Measurements from ENCODE around the gene GPR15.

Gene GPR15

DNA sequence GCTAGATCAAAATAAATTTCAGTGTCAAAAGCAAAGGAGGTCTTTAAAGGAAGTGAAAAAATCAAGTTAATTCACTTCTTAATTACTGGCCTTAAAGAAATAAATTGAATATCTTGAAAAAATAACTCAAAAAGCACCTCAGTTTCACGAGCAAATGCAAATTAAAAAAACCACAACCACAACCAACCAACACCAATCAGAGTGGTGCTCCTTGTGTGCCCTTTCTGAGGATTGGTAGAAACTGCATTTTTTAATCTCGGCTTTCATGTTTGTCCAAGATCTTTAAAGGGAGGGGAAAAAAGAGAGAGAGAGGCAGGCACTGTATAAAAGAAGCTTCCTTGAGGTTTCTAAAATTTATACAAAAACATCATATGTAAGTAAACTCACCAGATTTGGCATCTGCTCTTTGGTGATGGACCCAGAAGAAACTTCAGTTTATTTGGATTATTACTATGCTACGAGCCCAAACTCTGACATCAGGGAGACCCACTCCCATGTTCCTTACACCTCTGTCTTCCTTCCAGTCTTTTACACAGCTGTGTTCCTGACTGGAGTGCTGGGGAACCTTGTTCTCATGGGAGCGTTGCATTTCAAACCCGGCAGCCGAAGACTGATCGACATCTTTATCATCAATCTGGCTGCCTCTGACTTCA is at the start of gene GPR15:
Gene GPR15 (plus strand): TSS at position 357 of the 653 bp plus-strand sequence. CDS start 56 bp downstream, at position 413.
- H3K4me1 Mint-ChIP-seq (ENCODE audit: low read depth), result peaks cover 58% of the 10 kb centered on the region
- peaks cover 56% of the 10 kb centered on the region for H3K36me3 Mint-ChIP-seq (ENCODE audit: low read depth)
- H3K27me3 Mint-ChIP-seq, result no peaks in the 10 kb centered on the region
- H3K27ac Mint-ChIP-seq, result peak within 1 kb of the TSS; percentile 59
- no peak for DNase-seq
- peak within 1 kb of the TSS; percentile 59 for H3K4me3 Mint-ChIP-seq
- no peaks in the 10 kb centered on the region for H3K9me3 Mint-ChIP-seq

DNA sequence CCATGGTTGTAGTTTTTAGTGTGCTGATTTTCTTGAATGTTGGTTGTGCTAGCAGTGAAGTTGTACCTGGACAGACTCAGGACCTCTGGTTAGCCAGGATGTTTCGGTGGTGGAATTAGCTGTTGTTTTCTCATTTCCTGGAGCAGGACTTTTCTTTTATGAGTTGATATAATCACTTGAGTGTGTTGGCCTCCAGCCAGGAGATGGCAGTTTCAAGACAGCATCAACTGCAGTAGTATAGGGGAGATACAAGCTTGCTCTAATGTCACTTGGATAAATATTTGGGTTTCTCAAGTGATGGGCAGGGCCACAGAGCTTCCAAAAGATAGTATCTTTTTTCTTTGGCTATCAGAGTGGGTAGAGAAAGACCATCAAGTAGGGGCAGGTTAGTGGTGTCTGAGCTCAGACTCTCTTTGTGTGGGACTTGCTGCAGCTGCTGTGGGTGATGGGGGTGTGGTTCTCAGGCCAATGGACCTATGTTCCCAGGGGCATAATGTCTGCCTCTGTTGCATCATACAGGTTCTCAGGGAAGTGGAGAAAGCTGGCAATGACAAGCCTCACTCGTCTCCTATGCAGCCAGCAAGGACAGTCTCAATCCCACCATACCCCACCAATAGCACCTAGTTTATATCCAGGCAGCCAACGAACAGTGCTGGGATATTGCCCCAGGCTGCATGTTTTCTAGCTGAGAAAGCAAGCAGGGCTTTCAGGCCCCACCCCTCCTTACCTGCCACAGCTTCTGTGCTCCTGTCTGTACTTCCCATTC is 48.9 kb upstream of the GPR15 start:
- peaks cover 44% of the 10 kb centered on the region for H3K9me3 Mint-ChIP-seq
- no peaks in the 10 kb centered on the region for H3K4me1 Mint-ChIP-seq (ENCODE audit: low read depth)
- H3K27me3 Mint-ChIP-seq, result peaks cover 8% of the 10 kb centered on the region
- no peak overlapping the region for H3K4me3 Mint-ChIP-seq
- DNase-seq, result no peak
- H3K36me3 Mint-ChIP-seq (ENCODE audit: low read depth), result no peaks in the 10 kb centered on the region
- no peak overlapping the region for H3K27ac Mint-ChIP-seq

DNA sequence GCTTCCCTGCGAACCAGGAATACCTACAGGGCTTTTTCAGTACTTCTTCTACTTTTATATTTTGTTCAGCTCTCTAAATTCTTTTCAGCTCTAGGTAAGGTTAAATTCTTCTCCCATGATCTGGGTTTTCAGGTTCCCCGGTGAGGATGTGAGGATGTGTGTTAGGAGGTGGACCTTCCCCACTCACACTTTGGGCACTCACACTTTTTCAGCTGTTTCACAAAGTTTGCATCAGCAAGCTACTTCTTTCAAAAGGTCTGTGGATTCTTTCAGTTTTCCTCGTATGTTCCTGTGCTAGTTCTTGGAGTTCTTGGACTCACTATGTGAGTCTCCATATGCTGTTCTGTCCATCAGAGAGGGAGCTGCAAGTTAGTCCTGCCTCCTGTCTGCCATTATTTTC is 48.2 kb upstream of the GPR15 start:
- DNase-seq, result no peak
- Mint-ChIP-seq H3K4me3 (no peak overlapping the region), H3K27ac (no peak overlapping the region), H3K36me3 (ENCODE audit: low read depth) (no peaks in the 10 kb centered on the region), H3K4me1 (ENCODE audit: low read depth) (no peaks in the 10 kb centered on the region), H3K27me3 (peaks cover 8% of the 10 kb centered on the region), H3K9me3 (peaks cover 48% of the 10 kb centered on the region)

DNA sequence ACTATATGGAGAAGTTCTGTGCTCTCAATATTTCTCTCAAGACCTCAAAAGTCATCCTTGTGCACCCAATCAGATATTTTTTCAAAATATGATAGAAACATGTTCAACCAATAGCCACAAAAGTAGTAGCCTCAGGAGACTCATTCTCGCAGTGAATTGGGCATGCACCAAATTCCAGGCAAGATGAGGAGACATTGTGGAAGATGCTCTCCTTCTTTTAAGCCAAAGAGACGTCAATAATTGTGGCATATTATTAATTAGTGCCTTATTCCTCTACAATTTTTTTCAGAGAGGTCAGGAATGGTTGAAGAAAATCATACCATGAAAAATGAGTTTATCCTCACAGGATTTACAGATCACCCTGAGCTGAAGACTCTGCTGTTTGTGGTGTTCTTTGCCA is 34.4 kb upstream of the GPR15 start, which contains the start of gene OR5K2:
Gene OR5K2 (plus strand): TSS at position 301 of the 400 bp plus-strand sequence. CDS start 0 bp downstream, at position 301.
- Mint-ChIP-seq H3K27me3 (peaks cover 2% of the 10 kb centered on the region), H3K4me3 (no peak within 1 kb of the TSS), H3K4me1 (ENCODE audit: low read depth) (peaks cover 4% of the 10 kb centered on the region), H3K36me3 (ENCODE audit: low read depth) (no peaks in the 10 kb centered on the region), H3K9me3 (no peaks in the 10 kb centered on the region), H3K27ac (no peak within 1 kb of the TSS)
- DNase-seq, result no peak

DNA sequence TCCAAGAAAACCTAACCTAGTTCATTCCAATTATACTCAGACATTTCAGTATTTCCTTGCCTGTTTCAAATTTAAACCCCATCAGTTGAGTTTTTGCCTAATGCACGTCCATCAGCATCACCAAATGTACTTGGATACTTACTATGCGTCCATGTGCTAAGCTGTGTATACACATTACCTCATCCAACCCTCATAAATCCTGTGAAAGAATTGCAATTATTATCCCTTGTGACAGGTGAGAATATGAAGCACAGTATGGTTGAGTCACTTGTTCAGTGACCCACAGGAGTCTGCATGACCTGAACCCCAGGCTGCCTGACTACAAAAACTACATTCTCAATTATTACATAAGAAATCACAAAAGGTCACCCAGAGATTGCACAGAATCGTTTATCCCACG is 31.8 kb upstream of the GPR15 start:
- no peak overlapping the region for H3K4me3 Mint-ChIP-seq
- H3K36me3 Mint-ChIP-seq (ENCODE audit: low read depth), result peaks cover 2% of the 10 kb centered on the region
- no peaks in the 10 kb centered on the region for H3K27me3 Mint-ChIP-seq
- DNase-seq, result no peak
- H3K4me1 Mint-ChIP-seq (ENCODE audit: low read depth), result peaks cover 21% of the 10 kb centered on the region
- H3K9me3 Mint-ChIP-seq, result no peaks in the 10 kb centered on the region
- no peak overlapping the region for H3K27ac Mint-ChIP-seq

DNA sequence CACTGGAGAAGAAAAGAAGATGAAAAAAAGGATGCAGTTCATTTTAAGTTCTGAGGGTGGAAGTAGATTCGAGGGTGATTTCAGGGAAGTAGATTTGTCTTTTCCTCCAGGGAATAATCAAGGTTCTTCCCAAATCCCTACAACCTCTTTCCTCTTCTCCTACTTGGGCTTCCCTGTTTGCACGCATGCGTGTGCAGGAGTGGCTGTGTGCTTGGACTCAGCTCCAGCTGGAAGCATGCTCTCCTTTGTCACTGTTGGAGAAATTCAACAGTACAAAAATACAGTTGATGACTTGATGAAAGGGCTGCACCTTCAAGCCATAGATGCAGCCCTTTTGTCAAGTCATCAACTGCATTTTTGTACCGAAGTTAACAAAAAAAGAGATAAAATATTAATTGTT is 30.5 kb upstream of the GPR15 start:
- H3K27ac Mint-ChIP-seq, result no peak overlapping the region
- H3K36me3 Mint-ChIP-seq (ENCODE audit: low read depth), result peaks cover 6% of the 10 kb centered on the region
- H3K4me3 Mint-ChIP-seq, result no peak overlapping the region
- H3K27me3 Mint-ChIP-seq, result no peaks in the 10 kb centered on the region
- peaks cover 3% of the 10 kb centered on the region for H3K9me3 Mint-ChIP-seq
- no peak for DNase-seq
- peaks cover 21% of the 10 kb centered on the region for H3K4me1 Mint-ChIP-seq (ENCODE audit: low read depth)

DNA sequence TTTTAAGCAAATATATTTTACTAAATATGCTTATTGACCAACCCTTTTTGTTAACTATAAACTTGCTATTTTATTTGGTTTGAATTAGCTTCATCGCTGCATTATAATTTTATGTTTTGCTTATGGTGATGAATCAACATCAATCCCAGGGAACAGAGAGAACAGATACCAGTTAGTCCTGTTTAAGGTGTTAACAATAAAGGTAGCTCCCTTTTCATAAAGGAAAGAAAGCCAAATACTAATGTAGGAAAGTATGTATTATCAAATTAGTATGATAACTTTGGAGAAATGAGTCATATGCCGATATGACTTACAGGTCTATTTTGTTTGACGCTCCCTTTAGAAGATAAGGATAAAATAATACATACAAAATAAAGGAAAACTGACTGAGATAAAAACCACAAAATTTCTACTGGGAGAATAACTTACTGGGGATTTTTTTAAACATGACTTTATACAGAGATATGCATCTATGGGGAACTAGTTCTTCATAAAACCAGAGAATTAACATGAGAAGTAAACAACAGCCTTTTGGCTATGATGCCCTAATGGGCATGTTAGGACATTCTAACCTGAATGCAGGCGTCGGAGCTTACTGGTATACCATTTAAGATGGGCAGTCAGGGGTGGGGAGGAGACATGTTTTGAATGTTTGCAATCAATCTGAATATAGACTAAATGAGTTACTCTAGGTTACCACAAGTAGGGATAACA is 29.8 kb upstream of the GPR15 start:
- peaks cover 3% of the 10 kb centered on the region for H3K9me3 Mint-ChIP-seq
- H3K27me3 Mint-ChIP-seq, result no peaks in the 10 kb centered on the region
- H3K4me1 Mint-ChIP-seq (ENCODE audit: low read depth), result peaks cover 21% of the 10 kb centered on the region
- H3K36me3 Mint-ChIP-seq (ENCODE audit: low read depth), result peaks cover 14% of the 10 kb centered on the region
- DNase-seq, result no peak
- H3K4me3 Mint-ChIP-seq, result no peak overlapping the region
- no peak overlapping the region for H3K27ac Mint-ChIP-seq

DNA sequence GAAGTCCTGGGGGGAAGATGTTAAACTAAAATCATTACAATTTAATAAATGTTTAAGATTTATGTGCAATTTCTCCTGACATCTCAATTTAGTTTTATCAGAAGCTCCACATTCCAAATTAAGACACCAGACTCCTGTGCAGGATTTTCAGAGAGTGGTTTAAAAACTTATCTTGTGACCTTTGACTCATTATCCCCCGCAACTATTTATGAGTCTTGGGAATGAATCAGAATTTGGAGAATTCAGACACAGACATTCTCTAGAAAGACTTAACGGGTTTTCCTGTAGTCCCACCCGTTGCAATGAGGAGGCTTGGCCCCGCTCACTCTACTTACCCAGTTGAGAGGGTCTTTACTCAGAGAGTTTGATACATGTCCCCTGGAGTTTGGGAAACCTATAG is 27.2 kb upstream of the GPR15 start:
- Mint-ChIP-seq H3K4me1 (ENCODE audit: low read depth) (peaks cover 35% of the 10 kb centered on the region), H3K4me3 (no peak overlapping the region), H3K27me3 (no peaks in the 10 kb centered on the region), H3K9me3 (peaks cover 5% of the 10 kb centered on the region), H3K27ac (no peak overlapping the region), H3K36me3 (ENCODE audit: low read depth) (peaks cover 33% of the 10 kb centered on the region)
- no peak for DNase-seq

DNA sequence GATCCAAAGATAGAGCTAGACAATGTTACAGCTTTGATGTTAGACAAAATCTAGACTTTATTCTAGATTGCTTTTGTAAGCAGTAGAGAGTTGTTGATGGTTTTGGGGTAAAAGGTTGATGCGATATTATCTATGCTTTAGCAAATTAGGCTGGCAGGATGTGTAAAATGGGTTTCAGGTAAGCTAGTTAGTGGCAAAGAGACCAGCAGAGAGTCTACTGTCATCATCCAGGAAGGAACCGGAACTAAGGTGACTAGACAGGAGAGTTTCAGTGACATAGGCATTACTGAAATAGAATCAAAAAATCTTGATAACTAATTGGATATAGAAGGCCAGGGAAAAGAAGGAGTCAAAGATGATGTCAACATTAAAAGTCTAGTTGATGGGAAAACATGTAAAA is 23.2 kb upstream of the GPR15 start:
- H3K27ac Mint-ChIP-seq, result peak overlapping the region; percentile 6

DNA sequence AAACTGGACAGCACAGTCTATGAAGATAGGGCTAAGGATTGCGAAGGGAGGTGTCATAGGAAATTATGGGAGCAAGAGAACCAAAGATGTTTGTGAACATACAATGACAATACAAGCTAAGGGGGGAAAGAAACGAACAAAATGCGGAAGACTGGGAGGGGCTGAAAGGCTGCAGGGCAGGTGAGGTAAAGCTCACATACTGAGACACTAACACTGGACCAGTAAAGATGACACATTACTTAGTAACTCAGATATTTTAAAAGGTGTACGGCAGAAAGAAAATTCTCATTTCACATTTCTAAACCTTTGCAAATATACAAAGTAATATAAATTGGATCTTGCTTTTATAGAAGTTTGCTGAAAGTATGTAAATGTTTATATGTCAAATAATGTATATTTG is 19.2 kb upstream of the GPR15 start:
- no peaks in the 10 kb centered on the region for H3K27me3 Mint-ChIP-seq
- H3K4me3 Mint-ChIP-seq, result no peak overlapping the region
- peaks cover 64% of the 10 kb centered on the region for H3K4me1 Mint-ChIP-seq (ENCODE audit: low read depth)
- no peak for DNase-seq
- peaks cover 94% of the 10 kb centered on the region for H3K36me3 Mint-ChIP-seq (ENCODE audit: low read depth)
- H3K27ac Mint-ChIP-seq, result no peak overlapping the region
- peaks cover 2% of the 10 kb centered on the region for H3K9me3 Mint-ChIP-seq

More for the DNA sequence above, 23.2 kb upstream of the GPR15 start:
- no peaks in the 10 kb centered on the region for H3K27me3 Mint-ChIP-seq
- DNase-seq, result no peak
- H3K4me3 Mint-ChIP-seq, result no peak overlapping the region
- H3K9me3 Mint-ChIP-seq, result peaks cover 5% of the 10 kb centered on the region
- H3K4me1 Mint-ChIP-seq (ENCODE audit: low read depth), result peaks cover 40% of the 10 kb centered on the region
- peaks cover 71% of the 10 kb centered on the region for H3K36me3 Mint-ChIP-seq (ENCODE audit: low read depth)

DNA sequence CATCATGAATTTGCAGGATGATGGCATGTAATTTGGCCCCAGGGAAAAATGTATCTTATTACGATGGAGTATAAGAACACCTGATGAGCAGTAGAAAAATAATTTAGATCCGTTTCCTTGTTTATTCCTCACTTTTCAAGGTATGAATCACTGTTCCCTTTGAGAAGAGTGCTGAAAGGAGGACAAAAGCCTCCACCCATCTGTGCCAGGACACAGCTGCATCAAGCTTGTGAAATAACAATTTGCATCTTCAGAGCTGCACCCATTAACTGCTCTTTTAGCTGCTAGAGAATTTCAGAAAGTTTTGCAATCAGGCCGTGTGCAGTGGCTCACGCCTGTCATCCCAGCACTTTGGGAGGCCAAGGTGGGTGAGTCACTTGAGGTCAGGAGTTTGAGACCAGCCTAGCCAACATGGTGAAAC is 18.7 kb upstream of the GPR15 start:
- DNase-seq, result no peak
- Mint-ChIP-seq H3K4me1 (ENCODE audit: low read depth) (peaks cover 67% of the 10 kb centered on the region), H3K36me3 (ENCODE audit: low read depth) (peaks cover 97% of the 10 kb centered on the region), H3K27ac (peak overlapping the region; percentile 35), H3K27me3 (no peaks in the 10 kb centered on the region), H3K4me3 (no peak overlapping the region), H3K9me3 (no peaks in the 10 kb centered on the region)

DNA sequence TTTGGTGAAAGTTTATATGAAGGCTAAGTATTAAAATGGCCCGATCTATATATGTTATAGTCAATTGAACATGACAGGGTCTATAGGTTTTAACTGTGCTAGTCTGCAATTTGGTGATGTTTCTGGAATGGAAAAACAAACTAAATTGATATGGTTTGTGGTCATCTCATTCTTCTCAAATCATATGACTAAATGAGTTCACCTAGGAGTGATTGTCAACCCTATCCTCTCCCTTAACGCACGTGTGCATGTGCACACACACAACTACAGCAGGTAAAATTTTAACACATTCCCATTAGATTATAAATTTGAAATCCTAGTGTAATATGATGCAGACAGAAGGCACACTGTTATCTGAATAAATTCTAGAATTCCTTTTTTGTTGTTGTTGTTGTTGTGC is 18.0 kb upstream of the GPR15 start:
- Mint-ChIP-seq H3K27me3 (no peaks in the 10 kb centered on the region), H3K36me3 (ENCODE audit: low read depth) (peaks cover 97% of the 10 kb centered on the region), H3K4me3 (no peak overlapping the region), H3K9me3 (no peaks in the 10 kb centered on the region), H3K4me1 (ENCODE audit: low read depth) (peaks cover 67% of the 10 kb centered on the region), H3K27ac (peak overlapping the region; percentile 35)
- no peak for DNase-seq

DNA sequence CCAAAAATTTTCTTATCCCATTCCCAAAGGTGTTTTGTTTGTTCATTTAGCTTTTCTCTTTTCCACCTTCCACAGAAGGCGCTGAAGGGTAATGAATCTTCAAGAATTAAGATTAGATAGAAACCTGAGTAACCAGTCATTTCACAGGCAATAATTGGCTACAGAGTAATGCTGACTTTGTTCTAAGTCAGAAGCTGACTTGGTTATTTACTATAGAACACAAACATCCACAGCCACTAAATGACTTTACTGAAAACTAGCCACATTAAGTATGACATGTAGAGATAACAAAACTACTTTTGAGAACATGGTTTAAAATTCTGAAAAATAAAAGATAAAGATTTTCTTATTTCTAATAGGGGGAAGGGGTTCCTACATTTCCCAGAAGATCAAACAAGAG is 16.8 kb upstream of the GPR15 start:
- peaks cover 97% of the 10 kb centered on the region for H3K36me3 Mint-ChIP-seq (ENCODE audit: low read depth)
- no peaks in the 10 kb centered on the region for H3K27me3 Mint-ChIP-seq
- DNase-seq, result no peak
- H3K4me1 Mint-ChIP-seq (ENCODE audit: low read depth), result peaks cover 71% of the 10 kb centered on the region
- no peaks in the 10 kb centered on the region for H3K9me3 Mint-ChIP-seq
- no peak overlapping the region for H3K4me3 Mint-ChIP-seq
- H3K27ac Mint-ChIP-seq, result no peak overlapping the region

DNA sequence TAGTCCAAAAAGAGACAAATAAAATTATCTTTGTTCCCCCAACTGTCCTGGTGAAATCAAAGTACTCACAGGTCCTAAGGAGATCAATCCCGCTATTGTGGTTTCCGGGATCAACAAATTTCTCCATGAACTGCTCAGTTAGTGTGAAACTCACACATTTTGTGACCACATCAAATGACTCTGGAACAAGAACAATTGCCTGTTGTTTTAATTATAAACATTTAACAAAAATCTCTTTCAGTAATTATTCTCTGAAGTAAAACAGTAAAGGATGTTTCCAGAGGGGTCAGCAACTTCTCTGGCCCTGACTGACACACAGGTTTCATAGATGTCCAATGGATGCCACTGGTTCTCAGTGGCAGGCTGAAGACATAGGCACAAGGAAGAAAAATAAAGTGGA is 13.0 kb upstream of the GPR15 start:
- no peak for DNase-seq
- peak overlapping the region; percentile 83 for H3K27ac Mint-ChIP-seq
- peak overlapping the region; percentile 88 for H3K4me3 Mint-ChIP-seq
- H3K36me3 Mint-ChIP-seq (ENCODE audit: low read depth), result peaks cover 94% of the 10 kb centered on the region
- H3K4me1 Mint-ChIP-seq (ENCODE audit: low read depth), result peaks cover 77% of the 10 kb centered on the region
- H3K9me3 Mint-ChIP-seq, result no peaks in the 10 kb centered on the region
- no peaks in the 10 kb centered on the region for H3K27me3 Mint-ChIP-seq

DNA sequence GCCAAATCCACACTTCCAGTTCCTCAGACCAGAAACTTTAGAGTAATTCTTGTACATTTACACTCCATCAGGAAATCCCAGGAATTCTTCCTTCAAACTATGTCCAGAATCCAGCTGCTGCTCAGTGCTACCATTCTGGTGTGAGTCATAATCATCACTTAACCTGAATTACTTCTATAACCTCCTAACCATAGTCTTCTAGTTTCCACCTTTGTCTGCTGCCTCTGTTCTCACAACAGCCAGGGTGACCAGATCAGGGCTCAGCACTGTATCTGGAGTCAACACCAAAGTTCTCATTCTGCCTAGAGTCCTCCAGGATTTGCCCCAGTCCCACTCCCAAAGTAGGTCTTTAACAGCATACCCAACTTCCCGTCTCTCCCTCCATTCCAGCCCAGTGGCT is 12.4 kb upstream of the GPR15 start:
- Mint-ChIP-seq H3K36me3 (ENCODE audit: low read depth) (peaks cover 93% of the 10 kb centered on the region), H3K4me1 (ENCODE audit: low read depth) (peaks cover 76% of the 10 kb centered on the region), H3K4me3 (peak overlapping the region; percentile 88), H3K27ac (peak overlapping the region; percentile 83), H3K27me3 (no peaks in the 10 kb centered on the region), H3K9me3 (no peaks in the 10 kb centered on the region)
- DNase-seq, result no peak
